Measurements from ENCODE around the gene NHSL2. TPM values are rescaled to one million over a fixed set of nuclear protein-coding genes. Genes with fewer than 3 reads are reported as not detected.

The NHSL2 gene
- total RNA-seq, 1 donor from 2014 or later: 6.7 TPM

DNA sequence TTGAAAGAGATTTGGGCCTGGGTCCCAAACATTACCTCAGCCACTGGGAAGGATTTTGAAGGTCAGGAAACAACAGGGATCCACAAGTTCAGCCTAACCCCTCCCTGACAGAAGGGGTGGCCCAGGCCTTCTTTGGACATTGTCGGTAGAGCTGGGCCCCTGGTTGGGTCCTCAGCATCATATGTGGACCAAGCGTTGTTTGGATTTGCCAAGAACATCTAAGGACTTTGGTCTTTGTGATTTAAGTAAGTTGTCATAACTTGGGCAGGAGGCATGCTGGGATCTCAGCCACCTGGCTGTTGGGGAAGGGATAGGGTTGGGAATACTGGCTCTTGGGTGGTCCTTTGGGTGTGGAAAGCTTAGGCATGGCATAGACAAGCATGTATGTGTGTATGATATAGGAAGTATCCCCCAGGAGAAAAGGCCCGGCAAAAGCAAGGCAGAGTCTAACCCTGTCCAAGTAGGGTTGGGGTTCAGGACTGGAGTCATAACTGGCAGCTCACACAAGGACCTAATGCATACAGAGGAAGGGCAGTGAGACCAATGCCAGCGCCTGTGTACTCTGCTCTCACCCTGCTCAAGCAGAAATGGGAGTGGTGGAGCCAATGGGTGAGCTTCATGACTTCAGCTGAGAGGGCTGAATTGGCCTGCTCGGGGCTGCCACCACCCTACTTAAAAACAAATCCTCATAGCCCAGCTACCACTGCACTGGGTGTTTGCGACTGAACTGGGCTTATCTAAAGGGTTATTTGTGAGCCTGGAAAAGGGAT lies 118.2 kb downstream of the NHSL2 start:
- DNase-seq (ENCODE audit: low spot score): no peak
- intact Hi-C loops (cut with DNase I): no loop called here

GRCh38 chrX:72029483-72030411 lies 119.1 kb downstream of the NHSL2 start:
- intact Hi-C loops (cut with DNase I): no loop called here
- DNase-seq (ENCODE audit: low spot score): no peak

DNA sequence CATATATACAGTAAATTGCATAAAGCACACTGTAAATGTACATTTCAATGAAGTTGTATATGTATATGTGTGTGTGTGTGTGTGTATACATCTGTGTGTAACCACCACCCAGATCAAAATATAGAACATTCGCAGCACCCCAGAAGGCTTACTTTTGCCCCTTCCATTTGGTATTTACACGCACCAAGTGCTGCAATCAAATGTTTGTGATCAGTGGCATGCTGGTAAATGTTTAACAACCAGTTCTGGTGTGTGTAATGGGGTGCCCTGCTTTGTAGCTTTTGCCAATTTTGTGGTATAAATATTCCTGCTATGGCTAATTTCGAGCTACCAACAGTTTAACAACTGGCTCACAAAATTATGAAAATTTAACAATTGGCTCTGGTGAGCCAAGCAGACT lies 119.8 kb downstream of the NHSL2 start:
- no peak for DNase-seq (ENCODE audit: low spot score)

GRCh38 chrX:72031118-72031517 lies 120.5 kb downstream of the NHSL2 start:
- DNase-seq (ENCODE audit: low spot score): no peak
- intact Hi-C loops (cut with DNase I): no loop called here

More for the DNA sequence above, 119.8 kb downstream of the NHSL2 start:
- intact Hi-C loops (cut with DNase I): no loop called here

DNA sequence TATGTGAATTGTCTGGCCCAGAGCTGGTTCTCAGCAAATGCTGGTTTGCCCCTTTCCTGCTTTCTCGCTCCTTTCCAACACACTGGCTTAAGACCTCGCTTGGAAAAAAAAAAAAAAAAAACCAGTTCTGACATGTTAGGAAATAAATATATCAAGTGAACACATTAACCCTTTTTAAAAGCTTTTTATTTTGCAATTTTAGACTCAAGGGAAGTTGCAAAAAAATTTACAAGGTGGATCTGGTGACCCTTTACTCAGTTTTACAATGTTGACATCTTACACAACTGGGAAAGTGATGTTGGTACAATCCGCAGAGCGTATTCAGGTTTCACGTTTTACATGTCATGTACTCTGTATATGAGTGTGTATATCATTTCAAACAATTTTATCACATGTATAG lies 121.0 kb downstream of the NHSL2 start:
- no peak for DNase-seq (ENCODE audit: low spot score)
- intact Hi-C loops (cut with DNase I): no loop called here

DNA sequence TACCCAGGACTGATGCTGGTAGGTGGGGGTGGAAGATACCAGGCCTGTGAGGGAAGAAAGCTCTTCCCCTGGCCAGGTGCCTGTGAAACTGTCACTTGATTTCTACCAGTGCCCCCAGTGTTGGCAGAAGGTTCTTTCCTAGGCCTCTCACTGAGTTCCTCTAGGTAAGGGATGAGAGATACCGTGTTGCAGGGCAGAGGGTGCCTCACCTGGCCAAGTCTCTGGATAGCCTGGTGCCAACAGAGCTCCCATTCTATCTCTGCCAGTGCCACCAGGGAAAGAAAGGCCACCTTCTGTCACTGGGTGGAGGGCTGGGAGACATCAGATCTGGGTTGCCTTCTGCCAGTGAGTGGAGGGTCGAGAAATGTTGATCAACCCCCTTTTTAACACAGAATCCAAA lies 127.0 kb downstream of the NHSL2 start:
- intact Hi-C loops (cut with DNase I): no loop called here

DNA sequence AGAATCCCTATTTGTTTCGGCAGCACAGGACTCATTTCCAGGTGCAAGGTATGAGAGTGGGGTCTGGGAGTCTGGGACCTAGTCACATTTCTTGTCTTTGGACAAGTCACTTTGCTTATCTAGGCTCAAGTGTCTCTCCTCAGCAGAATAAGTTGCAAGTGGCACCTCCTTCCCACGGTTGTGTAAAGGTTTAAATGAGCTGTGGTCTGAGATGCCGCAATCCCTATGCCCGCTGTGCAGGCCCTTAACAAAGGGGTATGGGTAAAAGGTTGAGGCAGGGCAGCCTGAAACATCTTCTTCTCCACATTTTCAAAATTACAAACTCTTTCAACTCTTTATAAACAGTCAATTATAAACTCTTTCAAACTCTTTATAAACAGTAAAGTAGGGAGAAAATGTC lies 127.4 kb downstream of the NHSL2 start:
- DNase-seq (ENCODE audit: low spot score): no peak
- intact Hi-C loops (cut with DNase I): no loop called here

More for the DNA sequence above, 127.0 kb downstream of the NHSL2 start:
- no peak for DNase-seq (ENCODE audit: low spot score)

GRCh38 chrX:72038868-72039267 lies 128.2 kb downstream of the NHSL2 start:
- intact Hi-C loops (cut with DNase I): no loop called here
- no peak for DNase-seq (ENCODE audit: low spot score)

DNA sequence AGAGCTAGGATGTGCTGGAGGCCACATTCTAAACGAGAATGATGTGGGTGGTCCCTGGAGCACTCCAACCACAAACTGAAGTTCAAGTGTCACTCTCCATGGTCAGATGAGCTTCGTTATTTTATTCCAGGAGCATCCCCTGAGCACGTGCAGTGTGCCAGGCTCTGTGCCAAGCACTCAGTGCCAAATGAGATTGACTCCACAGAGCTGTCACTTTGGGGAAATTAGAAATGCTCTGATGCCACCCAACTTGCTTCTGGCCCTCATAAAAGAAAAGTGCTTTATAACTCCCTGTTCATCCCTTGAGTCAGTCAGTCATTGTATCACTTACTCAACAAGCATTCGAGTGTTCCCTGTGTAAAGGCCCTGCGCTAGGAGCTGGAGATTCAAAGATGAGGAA lies 129.9 kb downstream of the NHSL2 start:
- intact Hi-C loops (cut with DNase I): no loop called here
- no peak for DNase-seq (ENCODE audit: low spot score)

DNA sequence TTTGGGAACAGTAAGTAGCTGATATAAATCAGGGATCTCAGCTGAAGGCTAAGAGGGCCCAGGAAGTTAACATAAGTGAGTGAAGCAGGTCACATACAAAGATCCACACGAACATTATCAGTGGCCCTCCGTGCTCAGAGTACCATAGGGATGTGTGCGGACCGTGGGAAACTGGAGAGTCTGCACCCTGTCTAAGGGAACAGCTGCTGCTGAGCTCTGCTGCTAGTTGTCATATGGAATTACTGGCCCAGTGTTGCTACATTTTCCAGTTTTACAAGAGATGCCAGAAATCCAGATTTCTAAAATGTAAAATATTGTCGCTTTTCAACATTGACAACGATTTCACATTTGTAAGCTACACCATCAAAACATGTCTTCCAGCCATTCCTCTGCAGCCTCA lies 130.5 kb downstream of the NHSL2 start:
- intact Hi-C loops (cut with DNase I): no loop called here
- no peak for DNase-seq (ENCODE audit: low spot score)

DNA sequence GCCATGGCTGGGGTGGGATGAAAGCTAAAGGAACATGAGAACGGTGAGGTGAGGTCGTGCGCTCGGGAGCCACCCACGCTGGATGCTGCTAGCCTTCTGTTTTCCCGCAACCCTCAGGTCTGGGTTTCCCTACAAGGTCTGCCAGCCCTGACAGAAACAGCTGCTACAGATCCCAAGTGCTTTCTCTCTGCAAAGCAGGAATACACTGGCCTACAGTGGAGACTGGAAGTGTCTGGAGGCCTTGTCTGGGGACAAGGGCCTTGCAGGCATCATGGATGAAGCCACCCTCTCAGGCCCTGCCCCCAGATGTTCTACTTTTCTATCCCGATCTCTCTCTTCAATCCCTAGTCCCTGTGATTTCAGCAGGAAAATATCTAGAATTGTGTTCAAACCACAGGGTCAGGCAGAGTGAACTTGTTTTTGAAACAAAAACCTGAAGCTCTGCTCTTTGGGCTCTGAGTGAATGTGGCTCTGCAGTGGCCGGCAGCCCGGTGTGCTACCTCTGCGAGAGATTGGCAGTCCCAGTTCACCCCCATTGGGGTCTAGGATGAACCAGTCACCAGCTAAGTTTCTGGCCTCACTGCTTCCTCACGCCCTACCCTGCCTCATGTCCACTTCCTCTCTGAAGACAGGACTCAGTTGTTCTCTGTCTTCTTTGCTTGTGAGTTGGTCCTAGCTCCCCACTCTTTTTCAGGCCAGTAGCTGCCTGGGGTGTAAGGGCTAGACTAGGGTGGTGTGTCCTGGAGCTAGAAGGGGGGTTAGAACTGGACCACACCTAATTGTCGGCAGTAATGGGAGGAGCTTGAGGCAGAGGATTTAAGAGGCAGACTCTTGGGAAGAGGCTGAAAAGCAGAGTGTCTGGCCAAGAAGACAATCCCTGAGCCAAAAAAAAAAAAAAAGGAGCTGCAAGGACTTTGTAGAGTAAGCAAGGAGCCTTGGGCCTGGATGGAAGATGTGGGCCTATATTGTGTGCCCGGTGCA lies 131.5 kb downstream of the NHSL2 start:
- intact Hi-C loops (cut with DNase I): no loop called here
- DNase-seq (ENCODE audit: low spot score): no peak

DNA sequence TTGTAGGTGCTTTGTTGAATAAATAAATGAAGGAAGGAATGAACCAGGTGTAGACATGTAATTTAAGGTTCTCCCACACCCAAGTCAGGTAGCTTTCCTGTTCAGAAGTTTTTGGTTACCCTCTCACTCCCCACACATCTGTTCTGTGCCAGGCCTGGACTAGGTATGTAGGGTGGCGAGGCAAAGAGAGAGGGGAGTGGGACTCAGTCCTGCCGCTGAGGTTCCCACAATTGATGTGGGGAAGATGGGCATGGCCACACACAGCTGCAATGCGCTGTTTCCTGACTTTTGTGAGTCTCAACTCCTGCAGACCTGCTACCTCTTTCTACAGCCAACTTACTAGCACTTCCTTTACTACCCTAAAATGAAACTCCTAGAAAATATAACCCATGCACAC lies 132.2 kb downstream of the NHSL2 start:
- DNase-seq (ENCODE audit: low spot score): no peak
- intact Hi-C loops (cut with DNase I): no loop called here

DNA sequence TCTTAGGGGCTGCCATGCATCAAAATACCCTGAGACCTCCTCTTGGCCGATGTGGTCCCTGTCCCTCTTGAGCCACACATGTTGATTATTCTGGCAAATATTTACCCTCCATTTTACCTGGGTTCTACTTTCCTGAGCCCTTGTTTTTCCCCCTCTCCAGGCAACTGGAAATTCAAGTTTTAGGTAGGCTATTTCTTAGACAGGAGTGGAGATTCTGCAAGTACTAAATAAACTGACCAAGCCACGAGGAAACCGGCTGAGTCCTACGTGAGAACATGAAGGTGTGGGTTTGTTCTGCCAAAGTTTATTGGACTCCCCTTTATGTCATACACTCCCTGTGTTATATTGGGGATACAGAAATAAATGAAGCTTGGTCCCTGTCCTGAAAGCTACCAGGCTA lies 133.0 kb downstream of the NHSL2 start:
- intact Hi-C loops (cut with DNase I): no loop called here

DNA sequence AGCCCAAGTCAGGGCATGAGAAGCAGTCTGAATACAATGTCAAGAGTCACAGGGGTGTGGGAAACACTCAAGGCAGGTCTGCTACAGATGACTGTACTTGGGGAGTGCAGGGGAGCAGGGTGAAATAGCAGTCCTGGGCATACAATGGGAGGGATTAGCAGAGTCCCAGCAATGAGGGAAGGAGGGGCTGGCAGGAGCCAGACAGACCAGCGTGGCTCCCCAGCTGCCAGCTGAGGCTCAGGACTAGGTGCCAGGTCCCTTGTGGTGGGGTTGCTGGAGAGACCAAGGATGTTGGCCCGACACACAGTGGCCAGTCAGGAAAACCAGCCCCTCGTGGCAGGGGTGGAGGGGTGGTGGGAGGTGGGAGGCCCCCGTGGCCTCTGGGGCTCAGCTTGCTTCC lies 134.5 kb downstream of the NHSL2 start:
- intact Hi-C loops (cut with DNase I): no loop called here
- DNase-seq (ENCODE audit: low spot score): no peak

More for the DNA sequence above, 133.0 kb downstream of the NHSL2 start:
- DNase-seq (ENCODE audit: low spot score): no peak

DNA sequence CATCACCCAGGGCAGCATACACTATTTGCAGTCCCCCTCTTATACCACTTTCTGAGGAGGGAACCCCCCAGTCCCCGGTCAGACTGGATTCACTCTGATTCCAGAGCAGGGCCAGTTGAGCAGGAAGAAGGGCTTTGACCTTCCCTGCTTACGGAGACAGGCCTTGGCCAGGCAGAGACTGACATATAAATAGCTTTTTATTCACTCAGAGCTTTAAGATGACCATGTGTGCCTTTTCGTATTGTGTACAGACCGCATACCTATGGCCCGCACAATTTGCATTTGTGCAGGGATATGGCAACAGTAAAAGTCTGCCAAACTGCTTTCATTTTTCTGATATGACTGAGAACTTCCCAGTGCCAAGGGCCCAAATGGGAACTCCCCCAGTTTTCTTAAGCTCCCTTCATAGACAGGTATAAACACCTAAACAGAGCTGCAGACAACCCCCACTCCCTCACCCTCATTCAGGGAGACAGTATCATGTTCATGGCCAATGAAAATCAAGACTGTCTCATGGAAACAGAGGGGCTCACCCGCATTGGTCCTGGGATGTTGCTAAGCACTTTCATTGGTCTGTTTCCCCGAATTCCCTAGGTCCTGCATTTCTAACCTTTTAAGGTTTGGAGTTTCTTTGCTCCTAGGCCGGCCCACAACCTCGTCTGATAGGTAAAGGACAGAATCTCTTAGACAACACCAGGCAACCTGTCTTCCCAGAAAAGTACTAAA lies 135.1 kb downstream of the NHSL2 start:
- no peak for DNase-seq (ENCODE audit: low spot score)
- intact Hi-C loops (cut with DNase I): no loop called here

GRCh38 chrX:72046447-72046846 lies 135.8 kb downstream of the NHSL2 start:
- no peak for DNase-seq (ENCODE audit: low spot score)
- intact Hi-C loops (cut with DNase I): no loop called here

DNA sequence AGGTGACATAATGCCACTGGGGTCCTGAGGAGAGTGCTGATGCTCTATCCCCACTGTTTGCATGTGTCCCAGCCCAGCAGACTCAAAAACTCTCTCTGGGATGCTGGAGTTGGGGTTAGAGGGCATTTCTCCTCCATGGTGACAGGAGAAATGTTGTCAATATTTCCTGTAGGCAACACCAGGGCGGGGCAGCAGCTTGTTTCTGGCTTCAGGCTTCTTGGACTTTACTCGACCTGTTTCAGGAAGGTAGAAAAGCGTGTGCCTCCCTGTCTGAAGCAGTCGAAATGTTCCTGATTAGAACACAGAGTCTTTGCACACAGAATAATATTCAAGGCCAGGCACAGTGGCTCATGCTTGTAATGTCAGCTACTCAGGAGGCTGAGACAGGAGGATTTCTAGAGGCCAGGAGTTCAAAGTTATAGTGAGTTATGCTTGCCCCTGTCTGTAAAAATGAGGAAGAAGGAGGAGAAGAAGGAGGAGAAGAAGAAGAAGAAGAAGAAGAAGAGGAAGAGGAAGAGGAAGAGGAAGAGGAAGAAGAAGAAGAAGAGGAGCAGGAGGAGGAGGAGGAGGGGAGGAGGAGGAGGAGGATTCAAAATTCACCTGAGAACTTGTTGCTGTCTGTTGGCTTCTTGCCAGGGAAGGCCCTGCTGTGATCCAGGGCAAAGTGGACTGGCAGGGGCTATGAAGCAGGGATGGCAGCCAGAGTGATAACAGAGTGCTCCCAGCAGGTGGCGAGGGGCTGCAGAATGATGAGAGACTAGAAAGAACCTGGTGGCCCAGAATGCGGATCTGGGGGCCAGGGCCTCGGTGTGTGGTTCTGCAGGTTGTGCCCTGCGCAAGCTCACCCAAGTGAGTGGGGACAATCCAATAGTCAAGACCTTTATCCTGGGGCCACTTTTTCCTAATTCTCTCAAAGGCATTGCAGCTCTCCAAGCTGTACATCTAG lies 138.1 kb downstream of the NHSL2 start:
- intact Hi-C loops (cut with DNase I): loop anchor here (2.0 kb wide), 1 partner anchor 74 kb away; no protein-coding TSS in a partner anchor
- no peak for DNase-seq (ENCODE audit: low spot score)

- no peak for DNase-seq (ENCODE audit: low spot score)
- intact Hi-C loops (cut with DNase I): no loop called here
Measured at GRCh38 chrX:72050011-72050410, 139.4 kb downstream of the NHSL2 start.

Measured in cardiac septum (tissue), 1 donor.